ENCODE measurements around the gene RBM39. TPM values are rescaled to one million over a fixed set of nuclear protein-coding genes. Genes with fewer than 3 reads are reported as not detected.

The RBM39 gene
- total RNA-seq, 1 donor, result 1,157 TPM

- H3K27me3 ChIP-seq (ENCODE audit: insufficient read depth, low read length), result no peaks in the 10 kb centered on the region
- H3K4me1 ChIP-seq (ENCODE audit: insufficient read depth, low read length), result peaks cover 56% of the 10 kb centered on the region
- no peaks in the 10 kb centered on the region for H3K9me3 ChIP-seq (ENCODE audit: low read depth, low read length)
- no peak overlapping the region for H3K4me3 ChIP-seq (ENCODE audit: low read length)
Measured at GRCh38 chr20:35737865-35738333, 4.2 kb downstream of the RBM39 start.

DNA sequence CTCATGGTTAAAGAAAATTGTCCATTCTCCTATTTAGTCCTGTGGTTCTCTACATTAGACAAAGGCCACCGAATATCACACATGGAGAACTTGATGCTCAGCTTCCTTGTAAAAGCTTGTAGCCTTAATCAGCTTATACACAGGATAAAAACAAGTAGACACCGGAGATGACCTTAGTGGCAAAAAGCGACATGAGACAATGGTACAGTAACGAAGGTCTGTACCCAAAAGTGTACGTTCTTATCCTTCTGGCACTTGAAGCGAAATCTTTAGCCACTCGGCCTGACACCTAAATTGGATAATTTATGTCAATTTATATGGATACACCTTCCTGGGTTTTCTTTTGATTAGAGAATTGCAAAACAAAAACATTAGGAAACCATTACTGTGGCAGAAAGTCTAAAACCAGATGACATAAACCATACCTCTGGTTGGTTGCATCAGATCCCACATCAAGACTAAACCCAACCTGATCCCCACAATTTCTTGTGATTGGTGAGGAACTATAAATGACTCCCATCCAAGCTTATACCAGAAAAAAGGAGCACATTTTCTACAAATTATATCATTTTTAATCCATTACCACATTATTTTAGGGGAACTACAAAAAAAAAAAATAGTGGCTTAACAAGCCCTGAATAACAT lies 6.1 kb downstream of the RBM39 start:
- H3K4me1 ChIP-seq (ENCODE audit: insufficient read depth, low read length), result peaks cover 64% of the 10 kb centered on the region
- H3K4me3 ChIP-seq (ENCODE audit: low read length), result no peak overlapping the region
- no peaks in the 10 kb centered on the region for H3K9me3 ChIP-seq (ENCODE audit: low read depth, low read length)
- no peaks in the 10 kb centered on the region for H3K27me3 ChIP-seq (ENCODE audit: insufficient read depth, low read length)

DNA sequence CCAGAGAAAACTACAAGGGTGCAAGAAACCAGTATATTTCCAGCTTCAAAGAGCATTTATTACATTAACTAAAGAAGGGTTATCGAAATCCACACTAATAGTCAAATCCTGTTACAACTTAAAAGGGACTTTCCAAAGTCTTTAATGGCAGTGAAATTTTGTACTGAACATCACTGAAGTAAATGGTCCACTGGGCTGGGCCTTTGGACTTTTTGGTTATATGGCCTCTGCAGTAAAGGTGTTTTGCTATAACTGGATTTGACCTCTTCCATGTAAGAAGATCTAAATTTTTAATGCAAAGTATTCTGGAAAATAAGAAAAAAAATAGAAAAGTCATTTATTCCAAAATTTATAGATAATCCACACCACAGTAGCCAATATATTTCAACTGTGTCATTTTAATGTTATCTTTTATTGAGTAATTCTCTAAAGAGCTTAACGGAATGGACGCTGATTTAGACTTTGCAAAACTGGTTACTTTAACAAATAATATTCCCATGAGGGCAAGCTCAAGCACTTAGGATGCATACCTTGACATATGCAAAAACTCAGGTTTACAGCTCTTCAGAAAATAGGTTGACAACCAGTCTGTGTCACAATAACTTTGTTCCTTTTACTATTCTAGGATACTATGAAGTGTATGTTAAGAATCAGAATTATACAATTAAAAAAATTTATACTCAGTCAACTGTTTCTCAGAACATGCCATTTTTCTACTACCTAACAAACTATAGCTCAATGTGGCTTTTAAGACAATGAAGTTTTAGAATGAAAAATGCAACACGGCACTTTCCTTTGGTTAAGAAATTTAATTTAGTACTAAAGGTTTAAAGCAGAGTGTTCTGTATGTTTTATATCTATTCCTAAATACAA lies 7.0 kb downstream of the RBM39 start:
- H3K4me1 ChIP-seq (ENCODE audit: insufficient read depth, low read length), result peaks cover 58% of the 10 kb centered on the region
- no peaks in the 10 kb centered on the region for H3K9me3 ChIP-seq (ENCODE audit: low read depth, low read length)
- no peaks in the 10 kb centered on the region for H3K27me3 ChIP-seq (ENCODE audit: insufficient read depth, low read length)
- no peak overlapping the region for H3K4me3 ChIP-seq (ENCODE audit: low read length)

DNA sequence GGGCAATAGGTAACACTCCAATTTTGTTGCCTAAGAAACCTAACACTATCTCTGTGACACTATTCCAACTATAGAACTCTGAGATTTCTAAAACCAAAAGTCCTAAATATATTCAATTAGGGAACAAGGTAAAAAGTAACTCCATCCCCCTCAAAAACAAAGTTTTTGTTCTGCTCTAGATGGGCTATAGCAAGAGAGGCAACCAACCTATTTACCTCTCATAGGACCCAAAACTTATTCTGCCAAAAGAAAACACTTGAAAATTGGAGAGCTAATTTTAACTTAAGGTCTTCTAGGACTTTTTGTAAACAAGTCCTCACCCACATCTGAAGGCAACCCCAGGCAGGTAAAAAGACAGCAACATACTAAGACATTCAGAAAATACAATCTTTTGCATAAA lies 7.7 kb downstream of the RBM39 start:
- H3K4me3 ChIP-seq (ENCODE audit: low read length), result no peak overlapping the region
- no peaks in the 10 kb centered on the region for H3K27me3 ChIP-seq (ENCODE audit: insufficient read depth, low read length)
- H3K4me1 ChIP-seq (ENCODE audit: insufficient read depth, low read length), result peaks cover 56% of the 10 kb centered on the region
- no peaks in the 10 kb centered on the region for H3K9me3 ChIP-seq (ENCODE audit: low read depth, low read length)

GRCh38 chr20:35732644-35732982 lies 9.4 kb downstream of the RBM39 start:
- Histone ChIP-seq H3K9me3 (ENCODE audit: low read depth, low read length) (no peaks in the 10 kb centered on the region), H3K4me3 (ENCODE audit: low read length) (no peak overlapping the region), H3K27me3 (ENCODE audit: insufficient read depth, low read length) (no peaks in the 10 kb centered on the region), H3K4me1 (ENCODE audit: insufficient read depth, low read length) (peaks cover 39% of the 10 kb centered on the region)

DNA sequence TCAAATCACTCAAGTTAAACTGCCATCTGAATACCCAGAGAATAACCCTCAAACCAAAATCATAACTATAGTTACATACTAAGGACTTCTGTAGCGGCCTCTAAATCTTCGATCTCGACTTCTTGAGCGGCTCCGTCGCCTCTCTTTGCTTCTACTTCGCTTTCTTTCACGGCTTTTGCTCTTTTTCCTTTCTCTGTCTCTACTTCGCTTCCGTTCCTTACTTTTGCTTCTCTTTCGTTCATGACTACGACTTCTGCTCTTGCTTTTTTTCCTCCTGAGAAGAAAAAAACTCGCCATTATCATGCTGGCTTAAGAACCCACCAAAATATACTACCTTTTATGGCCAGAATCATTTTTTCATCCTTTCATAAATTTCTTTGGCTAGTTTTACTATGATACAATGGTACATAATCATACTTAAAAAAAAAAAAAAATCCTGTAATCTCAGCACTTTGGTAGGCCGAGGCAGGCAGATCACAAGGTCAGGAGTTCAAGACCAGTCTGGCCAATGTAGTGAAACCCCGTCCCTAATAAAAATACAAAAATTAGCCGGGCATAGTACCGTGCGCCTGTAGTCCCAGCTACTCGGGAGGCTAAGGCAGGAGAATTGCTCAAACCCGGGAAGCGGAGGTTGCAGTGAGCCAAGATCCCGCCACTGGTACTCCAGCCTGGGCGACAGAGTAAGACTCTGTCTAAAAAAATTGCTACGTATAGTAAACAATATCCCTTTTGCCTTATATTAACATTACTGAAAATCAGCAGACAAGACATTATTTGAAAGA lies 10.0 kb downstream of the RBM39 start:
- Histone ChIP-seq H3K4me3 (ENCODE audit: low read length) (no peak overlapping the region), H3K4me1 (ENCODE audit: insufficient read depth, low read length) (peaks cover 37% of the 10 kb centered on the region)

DNA sequence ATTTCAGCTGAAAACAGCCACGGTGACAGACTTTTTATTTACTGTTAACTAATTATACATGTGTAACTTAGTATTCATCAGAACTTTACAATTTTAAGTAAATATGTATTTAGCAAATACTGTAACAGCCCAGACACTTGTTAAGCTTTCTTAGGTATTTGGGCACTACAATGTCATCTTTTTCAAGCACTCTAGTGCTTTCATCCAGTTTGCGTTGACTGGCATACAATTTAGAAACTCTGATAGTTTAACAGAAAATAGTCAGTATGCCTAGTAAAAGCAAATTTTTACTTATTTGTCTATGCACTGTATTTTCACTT lies 10.6 kb downstream of the RBM39 start:
- Histone ChIP-seq H3K9me3 (ENCODE audit: low read depth, low read length) (no peaks in the 10 kb centered on the region), H3K4me1 (ENCODE audit: insufficient read depth, low read length) (peaks cover 38% of the 10 kb centered on the region), H3K27me3 (ENCODE audit: insufficient read depth, low read length) (no peaks in the 10 kb centered on the region), H3K4me3 (ENCODE audit: low read length) (no peak overlapping the region)

More for the DNA sequence above, 10.0 kb downstream of the RBM39 start:
- no peaks in the 10 kb centered on the region for H3K27me3 ChIP-seq (ENCODE audit: insufficient read depth, low read length)
- no peaks in the 10 kb centered on the region for H3K9me3 ChIP-seq (ENCODE audit: low read depth, low read length)

- Histone ChIP-seq H3K4me1 (ENCODE audit: insufficient read depth, low read length) (peaks cover 33% of the 10 kb centered on the region), H3K9me3 (ENCODE audit: low read depth, low read length) (no peaks in the 10 kb centered on the region), H3K4me3 (ENCODE audit: low read length) (no peak overlapping the region), H3K27me3 (ENCODE audit: insufficient read depth, low read length) (no peaks in the 10 kb centered on the region)
Measured at GRCh38 chr20:35730583-35731468, 11.2 kb downstream of the RBM39 start.

- no peaks in the 10 kb centered on the region for H3K9me3 ChIP-seq (ENCODE audit: low read depth, low read length)
- H3K4me1 ChIP-seq (ENCODE audit: insufficient read depth, low read length), result peaks cover 32% of the 10 kb centered on the region
Measured at GRCh38 chr20:35729836-35730582, 12.1 kb downstream of the RBM39 start.

DNA sequence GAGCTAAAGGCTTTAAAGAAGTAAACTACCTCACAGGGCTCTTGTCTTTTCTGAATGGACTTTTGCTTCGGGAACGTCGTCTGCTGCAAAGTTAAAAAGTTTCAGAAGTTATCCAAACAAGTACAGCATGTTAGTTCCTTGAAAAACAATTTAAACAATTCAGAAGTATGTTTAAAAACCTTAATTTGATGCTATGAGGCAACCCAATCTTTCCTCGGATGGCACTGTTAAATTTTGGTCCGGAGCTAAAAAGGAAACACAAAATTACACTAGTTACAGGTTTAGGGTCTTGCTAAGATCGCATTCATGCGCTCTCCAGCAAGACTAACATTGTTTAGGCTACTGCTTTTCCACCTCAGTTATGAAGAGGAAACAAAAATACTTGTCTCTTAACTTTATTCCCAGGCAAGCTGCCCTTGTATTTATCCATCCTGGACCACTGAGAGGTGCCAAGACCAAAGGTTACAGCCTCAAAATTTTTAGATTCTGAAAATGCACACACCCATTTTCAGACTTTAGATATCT lies 12.7 kb downstream of the RBM39 start:
- peaks cover 26% of the 10 kb centered on the region for H3K4me1 ChIP-seq (ENCODE audit: insufficient read depth, low read length)
- no peaks in the 10 kb centered on the region for H3K9me3 ChIP-seq (ENCODE audit: low read depth, low read length)
- no peak overlapping the region for H3K4me3 ChIP-seq (ENCODE audit: low read length)
- no peaks in the 10 kb centered on the region for H3K27me3 ChIP-seq (ENCODE audit: insufficient read depth, low read length)

More at GRCh38 chr20:35729836-35730582, 12.1 kb downstream of the RBM39 start:
- no peak overlapping the region for H3K4me3 ChIP-seq (ENCODE audit: low read length)
- H3K27me3 ChIP-seq (ENCODE audit: insufficient read depth, low read length), result no peaks in the 10 kb centered on the region

GRCh38 chr20:35726842-35727711 lies 15.0 kb downstream of the RBM39 start:
- no peaks in the 10 kb centered on the region for H3K9me3 ChIP-seq (ENCODE audit: low read depth, low read length)
- peaks cover 19% of the 10 kb centered on the region for H3K4me1 ChIP-seq (ENCODE audit: insufficient read depth, low read length)
- no peaks in the 10 kb centered on the region for H3K27me3 ChIP-seq (ENCODE audit: insufficient read depth, low read length)
- H3K4me3 ChIP-seq (ENCODE audit: low read length), result no peak overlapping the region

- no peaks in the 10 kb centered on the region for H3K9me3 ChIP-seq (ENCODE audit: low read depth, low read length)
- H3K27me3 ChIP-seq (ENCODE audit: insufficient read depth, low read length), result no peaks in the 10 kb centered on the region
- H3K4me3 ChIP-seq (ENCODE audit: low read length), result no peak overlapping the region
- H3K4me1 ChIP-seq (ENCODE audit: insufficient read depth, low read length), result peaks cover 21% of the 10 kb centered on the region
Measured at GRCh38 chr20:35724321-35725230, 17.5 kb downstream of the RBM39 start.
